ENCODE data around the gene KRT3. TPM values are rescaled to one million over a fixed set of nuclear protein-coding genes. Genes with fewer than 3 reads are reported as not detected.

KRT3 gene
- total RNA-seq, 1 donor from 2014 or later, result not detected

- DNase-seq (ENCODE audit: low read depth in 2 of 2), result no peak
Observed at GRCh38 chr12:52813885-52814709, 18.2 kb upstream of the KRT3 start, which contains the start of gene KRT4. TSS of gene KRT4 (minus strand) at chr12:52814116. CDS start at chr12:52814058, 58 bp downstream.

DNA sequence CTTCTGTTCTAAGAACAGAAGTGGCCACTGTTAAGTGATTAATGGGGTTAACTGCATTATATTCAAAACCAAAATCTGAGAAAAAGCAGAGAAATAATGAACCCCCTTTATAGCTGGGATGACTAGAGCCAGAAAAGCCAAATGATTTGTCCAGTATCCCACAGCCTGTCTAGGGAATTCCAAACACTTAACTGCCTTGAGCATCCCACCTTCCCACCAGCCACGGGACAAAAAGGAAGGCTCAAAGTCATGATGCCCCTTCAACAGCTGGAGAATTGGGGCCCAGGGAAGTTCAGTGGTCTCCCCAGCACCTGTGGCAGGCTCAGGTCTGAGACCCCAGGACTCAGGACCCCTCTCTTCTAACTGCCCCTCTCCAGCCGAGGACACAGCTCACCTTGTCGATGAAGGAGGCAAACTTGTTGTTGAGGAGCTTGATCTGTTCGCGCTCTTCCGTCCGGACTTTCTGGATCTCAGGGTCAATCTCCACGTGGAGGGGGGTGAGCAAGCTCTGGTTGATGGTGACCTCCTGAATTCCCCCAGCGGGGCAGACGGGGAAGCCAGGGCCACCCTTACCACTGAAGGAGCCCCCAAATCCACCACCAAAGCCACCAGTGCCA, 17.4 kb upstream of the KRT3 start:
- no peak for DNase-seq (ENCODE audit: low read depth in 2 of 2)

GRCh38 chr12:52812749-52813148, 16.8 kb upstream of the KRT3 start:
- no peak for DNase-seq (ENCODE audit: low read depth in 2 of 2)

DNA sequence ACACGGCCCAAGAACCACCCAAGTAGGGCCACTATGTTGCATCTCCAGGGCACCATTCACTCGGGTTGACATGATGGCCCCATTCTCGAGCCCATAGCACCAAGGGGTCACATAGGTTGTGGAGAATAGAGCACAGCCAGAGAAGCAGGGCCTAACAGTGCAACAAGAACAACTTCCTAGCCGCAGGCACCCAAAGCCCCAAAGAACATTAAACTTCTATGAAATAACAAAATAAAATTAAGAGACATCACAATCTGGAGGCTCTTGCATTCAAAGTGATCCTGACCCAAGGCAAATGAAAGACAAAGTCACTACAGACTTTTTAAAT, 16.1 kb upstream of the KRT3 start:
- no peak for DNase-seq (ENCODE audit: low read depth in 2 of 2)

DNA sequence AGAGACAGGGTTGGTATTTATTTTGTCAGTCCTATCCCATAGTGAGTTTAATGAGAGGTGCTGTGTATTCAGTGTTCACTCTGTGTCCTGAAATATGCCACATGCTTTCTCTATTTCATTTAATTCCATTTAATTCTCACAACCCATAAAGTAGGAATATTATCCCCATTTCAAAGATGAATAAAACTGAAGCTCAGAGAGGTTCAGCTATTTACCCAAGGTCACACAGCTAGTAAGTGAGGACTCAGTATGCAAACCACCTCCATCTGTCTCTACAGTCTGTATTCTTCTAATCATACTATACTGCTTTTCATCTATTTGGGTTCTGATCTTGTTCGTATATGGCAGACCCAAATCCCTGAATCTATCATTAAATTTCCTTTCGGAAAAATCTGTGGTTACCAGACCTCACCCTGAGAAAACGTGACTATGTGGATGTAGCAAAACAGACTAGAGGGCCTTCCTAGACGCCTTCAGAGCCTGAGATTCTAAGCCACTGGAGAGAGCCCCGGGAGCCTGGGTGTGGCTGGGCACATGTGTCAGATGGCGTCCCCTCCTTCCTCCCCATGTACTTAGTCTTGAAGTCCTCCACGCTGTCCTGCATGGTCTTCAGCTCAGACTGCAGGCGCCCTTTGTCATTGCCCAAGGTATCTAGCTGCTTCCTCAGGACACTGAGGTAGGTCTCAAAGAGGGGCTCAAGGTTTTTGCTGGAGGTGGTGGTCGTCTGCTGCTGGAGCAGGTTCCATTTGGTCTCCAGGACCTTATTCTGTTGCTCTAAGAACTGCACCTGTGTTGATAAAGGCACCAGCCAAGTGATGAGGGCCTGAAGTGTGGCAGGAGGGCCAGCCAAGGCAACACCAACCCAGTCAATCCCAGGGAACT, 15.5 kb upstream of the KRT3 start:
- no peak for DNase-seq (ENCODE audit: low read depth in 2 of 2)

GRCh38 chr12:52810554-52810953, 14.6 kb upstream of the KRT3 start:
- DNase-seq (ENCODE audit: low read depth in 2 of 2), result no peak

DNA sequence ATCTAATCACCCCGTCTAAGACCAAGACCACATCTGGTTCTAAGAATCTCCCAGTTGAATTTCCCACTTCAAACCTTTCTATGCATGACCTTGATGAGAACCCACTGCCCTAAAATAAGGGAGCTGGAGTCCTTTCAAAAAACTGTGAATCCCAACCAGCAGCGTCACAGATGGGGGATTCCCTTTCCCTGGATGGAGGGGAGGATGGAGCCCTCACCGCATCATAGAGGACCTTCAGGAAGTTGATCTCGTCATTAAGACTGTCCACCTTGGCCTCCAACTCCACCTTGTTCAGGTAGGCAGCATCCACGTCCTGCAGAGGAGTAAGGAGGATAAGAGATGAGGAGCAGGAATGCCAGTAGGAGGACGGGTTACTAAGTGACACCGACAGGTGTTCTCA, 13.2 kb upstream of the KRT3 start:
- no peak for DNase-seq (ENCODE audit: low read depth in 2 of 2)

DNA sequence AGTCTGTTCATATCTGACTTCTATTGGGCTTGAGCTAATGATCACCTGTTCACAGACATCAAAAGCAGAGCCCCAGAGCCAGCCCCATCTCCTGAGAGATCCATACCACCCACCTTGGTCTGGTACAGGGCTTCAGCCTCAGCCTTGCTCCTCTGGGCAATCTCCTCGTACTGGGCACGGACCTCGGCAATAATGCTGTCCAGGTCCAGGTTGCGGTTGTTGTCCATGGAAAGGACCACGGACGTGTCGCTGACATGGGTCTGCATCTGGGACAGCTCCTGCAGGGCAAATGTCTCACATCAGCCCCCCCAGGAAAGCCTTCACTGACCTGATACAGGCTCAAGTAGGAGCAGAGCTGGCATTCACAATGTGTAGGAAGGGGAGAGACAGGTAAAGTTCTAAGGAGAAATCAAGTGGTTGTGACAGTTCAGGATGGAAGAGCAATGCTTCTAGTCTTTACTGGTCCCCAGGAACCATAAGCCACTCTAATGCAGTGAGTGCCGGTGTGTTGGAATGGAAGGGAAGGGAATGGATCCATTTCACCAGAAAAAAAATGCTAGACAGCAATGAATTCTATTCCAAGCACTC, 12.8 kb upstream of the KRT3 start:
- DNase-seq (ENCODE audit: low read depth in 2 of 2), result no peak

DNA sequence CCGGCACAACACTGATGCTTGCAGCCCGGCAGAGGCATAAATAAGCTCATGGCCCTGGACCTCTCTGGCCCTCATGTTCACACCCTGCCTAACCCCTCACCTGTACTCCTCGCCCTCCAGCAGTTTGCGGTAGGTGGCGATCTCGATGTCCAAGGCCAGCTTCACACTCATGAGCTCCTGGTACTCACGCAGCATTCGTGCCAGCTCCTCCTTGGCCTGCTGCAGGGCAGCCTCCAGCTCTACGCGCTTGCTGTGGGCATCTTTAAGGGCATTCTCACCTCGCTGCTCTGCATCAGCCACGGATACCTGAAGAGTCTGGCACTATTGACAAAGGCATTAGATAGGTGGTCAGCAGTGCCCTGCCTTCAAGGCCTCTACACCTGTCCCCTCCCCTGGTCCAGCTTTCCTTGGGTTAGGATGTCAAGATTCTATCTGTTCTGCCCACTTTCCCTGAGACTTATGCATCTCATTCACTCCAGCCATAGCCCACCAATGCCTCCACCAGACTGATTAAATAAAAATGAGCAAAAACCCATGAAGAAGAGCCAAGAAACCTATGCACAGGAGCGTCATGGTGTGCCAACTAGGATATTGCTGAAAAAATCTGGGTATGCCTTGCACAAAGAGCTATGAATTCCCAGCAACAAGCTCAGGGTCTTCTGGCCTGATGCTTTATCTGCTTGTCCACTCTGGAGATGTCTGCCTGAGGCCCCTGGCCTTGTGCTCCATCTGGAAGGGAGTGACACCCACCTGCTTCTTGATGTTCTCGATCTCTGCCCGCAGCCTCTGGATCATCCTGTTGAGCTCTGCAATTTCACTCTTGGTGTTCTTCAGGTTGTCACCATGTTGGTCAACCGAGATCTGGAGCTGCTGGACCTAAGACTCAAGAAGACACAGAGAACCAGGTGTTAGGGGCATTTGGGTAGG, 11.9 kb upstream of the KRT3 start:
- DNase-seq (ENCODE audit: low read depth in 2 of 2), result no peak

DNA sequence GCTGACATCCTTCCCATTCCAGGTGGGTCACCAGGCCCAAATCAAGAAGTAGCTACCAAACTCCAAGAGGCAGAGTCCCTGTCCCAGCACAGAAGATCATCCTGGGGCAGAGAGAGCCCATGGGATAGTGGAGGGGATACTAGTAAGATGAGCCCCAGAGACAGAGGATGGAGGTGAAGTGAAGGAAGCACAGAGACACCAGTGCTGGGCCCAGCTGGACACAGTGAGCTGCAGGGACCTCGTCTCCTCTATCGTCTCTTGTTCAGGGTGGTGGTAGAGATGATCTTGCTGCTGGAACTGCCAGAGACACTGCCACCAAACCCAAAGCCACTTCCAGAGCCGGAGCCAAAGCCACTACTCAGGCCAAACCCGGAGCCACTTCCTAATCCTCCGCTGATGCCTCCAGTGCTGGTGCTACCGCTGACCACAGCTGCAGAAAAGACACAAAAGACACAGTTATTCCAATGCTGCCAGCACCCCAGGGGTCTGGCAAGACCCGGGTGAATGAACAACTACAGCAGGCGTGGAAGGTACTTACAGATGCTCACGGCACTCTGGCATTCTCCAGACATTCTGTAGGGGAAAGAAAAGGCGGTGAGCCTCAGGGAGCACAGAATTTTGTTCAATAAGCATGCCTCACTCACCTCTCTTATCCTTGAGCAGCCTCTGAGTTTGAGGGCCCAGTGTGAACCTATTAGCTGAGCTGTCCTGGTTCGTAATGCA, 11.1 kb upstream of the KRT3 start:
- DNase-seq (ENCODE audit: low read depth in 2 of 2), result no peak

GRCh38 chr12:52806169-52806811, 10.4 kb upstream of the KRT3 start:
- DNase-seq (ENCODE audit: low read depth in 2 of 2), result no peak

DNA sequence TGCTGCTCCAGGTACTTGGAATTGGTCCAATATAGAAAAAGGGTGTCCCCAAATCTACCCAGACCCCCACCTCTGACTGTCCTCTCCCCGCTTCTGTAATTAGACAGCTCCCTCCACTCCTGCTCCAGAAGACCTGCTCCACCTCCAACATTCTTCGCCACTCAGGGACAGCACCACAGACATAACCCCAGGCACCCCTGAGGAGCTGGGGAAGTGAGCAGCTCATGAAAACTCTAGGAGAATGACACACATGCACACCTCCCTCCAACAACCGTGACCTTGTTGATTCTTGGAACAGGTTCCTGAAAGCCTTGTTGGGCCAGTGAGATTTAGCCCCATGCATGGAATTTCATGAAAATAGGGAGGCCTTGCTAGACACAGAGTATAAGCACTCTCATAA, 9.8 kb upstream of the KRT3 start:
- DNase-seq (ENCODE audit: low read depth in 2 of 2), result no peak

- DNase-seq (ENCODE audit: low read depth in 2 of 2), result no peak
Observed at GRCh38 chr12:52805000-52805399, 9.1 kb upstream of the KRT3 start.

DNA sequence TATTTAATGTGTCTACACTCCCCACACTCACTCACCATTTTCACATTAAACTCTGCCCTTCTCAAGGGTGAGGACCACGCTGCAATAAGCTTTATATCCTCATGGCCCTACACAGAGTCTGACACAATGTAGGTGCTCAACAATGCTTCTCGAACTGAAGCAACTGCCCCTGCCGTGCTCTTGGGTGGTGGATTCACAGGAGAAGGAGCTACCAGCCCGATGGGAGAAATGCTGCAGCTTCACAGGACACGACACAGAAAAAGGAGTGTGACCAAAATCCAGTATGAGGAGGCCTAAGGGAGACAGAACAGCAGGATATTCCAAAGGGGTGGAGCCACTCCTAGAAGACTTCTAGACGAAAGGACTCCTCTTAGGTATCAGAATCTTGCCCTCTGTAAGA, 6.5 kb upstream of the KRT3 start:
- no peak for DNase-seq (ENCODE audit: low read depth in 2 of 2)

GRCh38 chr12:52801773-52802172, 5.9 kb upstream of the KRT3 start:
- DNase-seq (ENCODE audit: low read depth in 2 of 2), result no peak

DNA sequence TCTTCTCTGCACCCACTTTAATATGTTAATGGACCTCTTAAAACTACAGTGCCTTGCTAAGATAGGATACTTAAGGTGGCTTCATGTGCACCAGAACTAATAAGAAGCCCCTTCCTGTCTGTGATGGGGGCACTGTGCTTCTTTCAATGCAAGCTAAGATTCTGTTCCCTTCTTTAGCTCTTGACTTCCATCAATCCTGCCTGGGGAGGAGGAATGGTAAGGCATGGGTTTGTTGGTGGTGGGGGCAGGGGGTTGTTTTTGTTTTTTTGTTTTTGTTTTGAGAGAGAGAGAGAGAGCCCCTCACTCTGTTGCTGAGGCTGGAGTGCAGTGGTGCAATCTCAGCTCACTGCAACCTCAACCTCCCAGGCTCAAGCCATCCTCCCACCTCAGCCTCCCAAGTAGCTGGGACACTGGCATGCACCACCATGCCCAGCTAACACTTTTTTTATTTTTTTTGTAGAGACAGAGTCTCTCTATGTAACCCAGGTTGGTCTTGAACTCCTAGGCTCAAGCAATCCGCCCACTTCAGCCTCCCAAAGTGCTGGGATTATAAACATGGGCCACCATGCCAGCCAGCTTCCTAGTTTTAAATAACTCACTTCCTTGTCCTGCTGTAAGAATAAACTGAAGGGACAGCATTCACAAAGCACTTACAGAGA, 4.5 kb upstream of the KRT3 start:
- no peak for DNase-seq (ENCODE audit: low read depth in 2 of 2)

GRCh38 chr12:52799505-52800211, 3.7 kb upstream of the KRT3 start:
- DNase-seq (ENCODE audit: low read depth in 2 of 2), result no peak

DNA sequence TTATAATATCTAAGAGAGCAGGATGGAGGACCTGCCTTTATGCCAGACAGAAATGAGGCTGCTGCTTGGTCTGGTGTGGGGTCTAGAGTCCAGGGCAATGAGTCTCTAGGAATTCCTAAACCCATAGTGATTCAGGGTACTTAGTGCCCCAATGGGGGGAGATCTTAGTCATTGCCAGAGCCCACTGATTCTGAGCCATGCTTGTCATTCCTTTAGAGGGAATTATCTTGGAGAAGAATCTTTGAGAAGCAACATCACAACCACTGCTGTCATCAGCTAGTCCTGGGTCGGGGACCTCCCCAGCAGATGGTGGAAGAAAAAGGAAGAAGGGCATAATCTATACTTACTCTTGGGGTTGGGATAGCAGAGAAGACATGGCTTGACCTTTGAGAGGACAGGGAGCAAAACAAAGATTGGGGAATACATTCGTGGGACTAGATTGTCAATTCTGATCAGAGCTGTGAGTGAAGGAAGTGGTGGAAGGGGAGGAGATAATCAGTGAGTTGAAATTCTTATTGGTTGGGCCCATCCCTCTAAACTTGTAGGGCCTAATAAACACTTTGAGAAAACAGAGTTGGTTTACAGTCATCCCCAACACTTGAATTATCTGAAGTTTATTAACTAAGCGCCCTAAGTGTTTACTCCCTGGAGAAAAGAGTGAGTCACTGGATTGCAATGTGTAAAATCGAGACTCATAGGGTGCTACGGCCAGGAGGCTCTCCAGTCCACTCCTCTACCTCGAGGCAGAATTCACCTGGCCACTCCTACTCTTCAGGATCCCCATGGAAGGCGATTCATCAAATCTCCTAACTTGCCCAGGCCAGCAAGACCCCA, 3.0 kb upstream of the KRT3 start:
- DNase-seq (ENCODE audit: low read depth in 2 of 2), result no peak
